ENCODE data around the gene SFMBT1.

Gene SFMBT1

DNA sequence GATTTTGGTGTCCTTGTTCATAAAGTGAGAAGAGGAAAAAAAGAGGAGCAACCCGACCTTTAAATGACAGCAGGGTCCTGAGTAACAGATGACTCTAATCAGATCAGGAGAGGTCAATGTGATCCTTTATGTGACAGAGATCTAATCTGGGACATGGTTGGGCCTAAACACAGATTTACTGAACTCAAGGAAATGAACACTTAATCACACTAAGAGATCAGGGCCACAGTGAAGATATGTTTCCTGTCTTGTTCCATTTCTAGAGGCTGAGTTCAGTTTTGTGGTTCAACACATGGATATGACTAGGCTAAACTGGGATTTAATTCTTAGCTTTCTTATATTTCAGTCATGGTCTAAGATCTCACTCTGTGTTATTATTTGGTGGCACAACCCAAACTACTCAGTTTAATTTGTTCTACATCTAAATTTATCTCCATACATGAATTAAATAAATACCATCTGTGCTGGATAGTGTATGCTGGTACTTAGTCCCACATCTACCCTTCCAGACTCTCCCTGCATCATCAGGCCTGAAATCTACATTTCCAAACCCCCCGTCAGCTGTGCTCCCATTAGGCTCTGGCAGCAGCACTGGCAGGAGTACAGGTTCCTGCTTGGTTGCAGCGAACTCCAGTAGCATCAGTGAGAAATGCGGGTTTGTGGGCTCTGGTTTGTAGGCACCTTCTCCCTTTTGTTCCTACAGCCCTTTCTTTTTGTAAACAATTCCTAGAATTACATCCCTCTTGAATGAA, 22.6 kb downstream of the SFMBT1 start:
- Histone ChIP-seq H3K79me2 (ENCODE audit: insufficient read depth, low read length) (peaks cover 100% of the 10 kb centered on the region), H2AFZ (ENCODE audit: low read depth, low read length) (no peak overlapping the region), H3K27ac (ENCODE audit: low read length) (peak overlapping the region; percentile 30; the same call in 1 of the 2 replicates), H3K4me2 (ENCODE audit: insufficient read depth, low read length) (peak overlapping the region; percentile 16; the same call in 1 of the 2 replicates), H4K20me1 (ENCODE audit: insufficient read depth, low read length) (peaks cover 74% of the 10 kb centered on the region), H3K36me3 (ENCODE audit: insufficient read depth, low read length) (peaks cover 2% of the 10 kb centered on the region; the same call in 1 of the 2 replicates), H3K9me3 (ENCODE audit: insufficient read depth, low read length, severe bottlenecking) (no peaks in the 10 kb centered on the region), H3K4me1 (ENCODE audit: insufficient read depth, low read length) (peaks cover 22% of the 10 kb centered on the region), H3K9ac (ENCODE audit: low read depth, low read length) (no peak overlapping the region), H3K4me3 (ENCODE audit: low read depth in 1 of 2, low read length in 2 of 2) (no peak overlapping the region), H3K27me3 (ENCODE audit: insufficient read depth, low read length, poor library complexity) (no peaks in the 10 kb centered on the region)
- no peak for DNase-seq
- no peak for TF ChIP-seq EZH2 (IDR thresholded peaks at IDR 0.05; ENCODE audit: borderline replicate concordance, low read depth, low read length, severe bottlenecking)
- TF ChIP-seq, protein P1, sequence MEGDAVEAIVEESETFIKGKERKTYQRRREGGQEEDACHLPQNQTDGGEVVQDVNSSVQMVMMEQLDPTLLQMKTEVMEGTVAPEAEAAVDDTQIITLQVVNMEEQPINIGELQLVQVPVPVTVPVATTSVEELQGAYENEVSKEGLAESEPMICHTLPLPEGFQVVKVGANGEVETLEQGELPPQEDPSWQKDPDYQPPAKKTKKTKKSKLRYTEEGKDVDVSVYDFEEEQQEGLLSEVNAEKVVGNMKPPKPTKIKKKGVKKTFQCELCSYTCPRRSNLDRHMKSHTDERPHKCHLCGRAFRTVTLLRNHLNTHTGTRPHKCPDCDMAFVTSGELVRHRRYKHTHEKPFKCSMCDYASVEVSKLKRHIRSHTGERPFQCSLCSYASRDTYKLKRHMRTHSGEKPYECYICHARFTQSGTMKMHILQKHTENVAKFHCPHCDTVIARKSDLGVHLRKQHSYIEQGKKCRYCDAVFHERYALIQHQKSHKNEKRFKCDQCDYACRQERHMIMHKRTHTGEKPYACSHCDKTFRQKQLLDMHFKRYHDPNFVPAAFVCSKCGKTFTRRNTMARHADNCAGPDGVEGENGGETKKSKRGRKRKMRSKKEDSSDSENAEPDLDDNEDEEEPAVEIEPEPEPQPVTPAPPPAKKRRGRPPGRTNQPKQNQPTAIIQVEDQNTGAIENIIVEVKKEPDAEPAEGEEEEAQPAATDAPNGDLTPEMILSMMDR (IDR thresholded peaks at IDR 0.05; ENCODE audit: borderline replicate concordance, extremely low read depth, low read length, poor library complexity, severe bottlenecking) = no peak
- ATAC-seq (ENCODE audit: insufficient read depth, low read depth) = peak; percentile 81

DNA sequence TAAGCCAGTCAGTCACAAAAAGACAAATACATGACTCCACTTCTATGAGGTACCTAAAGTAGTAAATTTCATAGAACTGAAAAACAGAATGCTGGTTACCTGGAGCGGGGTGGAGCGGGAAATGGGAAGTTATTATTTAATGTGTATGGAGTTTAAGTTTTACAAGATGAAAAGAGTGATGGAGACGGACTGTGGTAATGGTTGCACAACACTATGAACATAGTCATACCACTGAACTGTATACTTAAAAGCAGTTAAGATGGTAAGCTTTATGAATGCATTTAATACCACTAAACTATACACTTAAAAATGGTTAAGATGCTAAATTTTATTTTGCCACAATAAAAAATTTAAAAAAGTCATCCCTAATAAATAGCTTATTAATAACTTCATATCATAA, 23.2 kb downstream of the SFMBT1 start:
- Histone ChIP-seq H3K4me2 (ENCODE audit: insufficient read depth, low read length) (no peak overlapping the region), H2AFZ (ENCODE audit: low read depth, low read length) (no peak overlapping the region), H3K4me1 (ENCODE audit: insufficient read depth, low read length) (peaks cover 22% of the 10 kb centered on the region), H3K27me3 (ENCODE audit: insufficient read depth, low read length, poor library complexity) (no peaks in the 10 kb centered on the region), H3K27ac (ENCODE audit: low read length) (no peak overlapping the region), H3K9me3 (ENCODE audit: insufficient read depth, low read length, severe bottlenecking) (no peaks in the 10 kb centered on the region), H3K4me3 (ENCODE audit: low read depth in 1 of 2, low read length in 2 of 2) (no peak overlapping the region), H3K79me2 (ENCODE audit: insufficient read depth, low read length) (peaks cover 100% of the 10 kb centered on the region), H3K36me3 (ENCODE audit: insufficient read depth, low read length) (peaks cover 2% of the 10 kb centered on the region; the same call in 1 of the 2 replicates), H3K9ac (ENCODE audit: low read depth, low read length) (no peak overlapping the region), H4K20me1 (ENCODE audit: insufficient read depth, low read length) (peaks cover 75% of the 10 kb centered on the region)
- TF ChIP-seq, protein P1 (IDR thresholded peaks at IDR 0.05; ENCODE audit: borderline replicate concordance, extremely low read depth, low read length, poor library complexity, severe bottlenecking) = no peak
- no peak for TF ChIP-seq EZH2 (IDR thresholded peaks at IDR 0.05; ENCODE audit: borderline replicate concordance, low read depth, low read length, severe bottlenecking)
- ATAC-seq (ENCODE audit: insufficient read depth, low read depth) (no peak), DNase-seq (no peak)

- TF ChIP-seq EZH2 (IDR thresholded peaks at IDR 0.05; ENCODE audit: borderline replicate concordance, low read depth, low read length, severe bottlenecking) = no peak
- Histone ChIP-seq H4K20me1 (ENCODE audit: insufficient read depth, low read length) (peaks cover 36% of the 10 kb centered on the region; the same call in 1 of the 2 replicates), H3K9ac (ENCODE audit: low read depth, low read length) (no peak overlapping the region), H3K27ac (ENCODE audit: low read length) (no peak overlapping the region), H2AFZ (ENCODE audit: low read depth, low read length) (no peak overlapping the region), H3K27me3 (ENCODE audit: insufficient read depth, low read length, poor library complexity) (no peaks in the 10 kb centered on the region), H3K36me3 (ENCODE audit: insufficient read depth, low read length) (peaks cover 6% of the 10 kb centered on the region; the same call in 1 of the 2 replicates), H3K79me2 (ENCODE audit: insufficient read depth, low read length) (peaks cover 93% of the 10 kb centered on the region), H3K4me1 (ENCODE audit: insufficient read depth, low read length) (no peaks in the 10 kb centered on the region), H3K4me3 (ENCODE audit: low read depth in 1 of 2, low read length in 2 of 2) (no peak overlapping the region), H3K4me2 (ENCODE audit: insufficient read depth, low read length) (no peak overlapping the region), H3K9me3 (ENCODE audit: insufficient read depth, low read length, severe bottlenecking) (no peaks in the 10 kb centered on the region)
- no peak for ATAC-seq (ENCODE audit: insufficient read depth, low read depth)
- DNase-seq = no peak
These were observed 29.6 kb downstream of the SFMBT1 start for GRCh38 chr3:53016236-53016635.

DNA sequence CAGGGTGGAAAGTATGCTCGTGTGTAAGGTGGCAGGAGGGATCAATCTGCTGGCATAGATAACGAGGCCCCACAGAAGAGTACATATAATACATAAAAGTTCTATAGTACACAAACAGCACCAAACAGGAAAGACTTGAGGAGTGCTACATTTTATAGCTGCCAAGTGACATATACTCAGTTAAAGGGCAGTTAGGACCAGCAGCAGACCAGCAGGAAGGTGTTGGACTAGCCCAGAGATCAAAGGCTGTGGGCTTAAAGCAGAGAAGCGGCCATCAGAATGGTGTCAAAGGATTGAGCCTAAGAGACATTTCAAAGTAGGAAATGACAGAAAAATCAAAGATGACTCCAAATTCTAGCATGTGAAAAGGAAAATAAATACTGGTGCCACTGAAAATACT, 34.5 kb downstream of the SFMBT1 start:
- Histone ChIP-seq H3K4me2 (ENCODE audit: insufficient read depth, low read length) (no peak overlapping the region), H3K27me3 (ENCODE audit: insufficient read depth, low read length, poor library complexity) (no peaks in the 10 kb centered on the region), H3K9me3 (ENCODE audit: insufficient read depth, low read length, severe bottlenecking) (no peaks in the 10 kb centered on the region), H2AFZ (ENCODE audit: low read depth, low read length) (no peak overlapping the region), H3K79me2 (ENCODE audit: insufficient read depth, low read length) (peaks cover 91% of the 10 kb centered on the region), H4K20me1 (ENCODE audit: insufficient read depth, low read length) (peaks cover 27% of the 10 kb centered on the region; the same call in 1 of the 2 replicates), H3K36me3 (ENCODE audit: insufficient read depth, low read length) (0 out of 2 replicates have a peak, but pooled peaks cover 6% of the 10 kb centered on the region), H3K27ac (ENCODE audit: low read length) (no peak overlapping the region), H3K4me3 (ENCODE audit: low read depth in 1 of 2, low read length in 2 of 2) (no peak overlapping the region), H3K9ac (ENCODE audit: low read depth, low read length) (no peak overlapping the region), H3K4me1 (ENCODE audit: insufficient read depth, low read length) (no peaks in the 10 kb centered on the region)
- DNase-seq (no peak), ATAC-seq (ENCODE audit: insufficient read depth, low read depth) (no peak)
- no peak for TF ChIP-seq EZH2 (IDR thresholded peaks at IDR 0.05; ENCODE audit: borderline replicate concordance, low read depth, low read length, severe bottlenecking)
- TF ChIP-seq, protein P1 (IDR thresholded peaks at IDR 0.05; ENCODE audit: borderline replicate concordance, extremely low read depth, low read length, poor library complexity, severe bottlenecking) = no peak

Data from DND-41 (cell line).